Neural cell (in vitro differentiated cells): ENCODE results near the gene GOT1. TPM values are rescaled to one million over a fixed set of nuclear protein-coding genes. Genes with fewer than 3 reads are reported as not detected.

Source experiments
- H2AFZ ChIP-seq: fragments of 200-600, 300-800 bp; sonication (generic), shearing (Covaris generic); 2 replicates; pipeline ENCODE4 v1.6.0; 2014; ENCODE audit warnings: low read depth, mild to moderate bottlenecking, antibody characterized with exemption, low read length, moderate library complexity
- H3F3A ChIP-seq: fragments of 200-600 bp; shearing (Covaris generic); 2 replicates; pipeline ENCODE4 v1.6.1; 2016; ENCODE audit warnings: mild to moderate bottlenecking, moderate library complexity, mixed read lengths, antibody characterized with exemption, low read length; ENCODE audit not compliant: insufficient read depth, poor library complexity, severe bottlenecking
- H3K27ac ChIP-seq: fragments of 200-600, 300-800 bp; sonication (generic), shearing (Covaris generic); 2 replicates; pipeline ENCODE4 v1.5.1; 2014; ENCODE audit warnings: mild to moderate bottlenecking, low read length, moderate library complexity
- H3K27me3 ChIP-seq: fragments of 300-800, 200-600 bp; sonication (generic), shearing (Covaris generic); 2 replicates; pipeline ENCODE4 v1.6.0; 2014; ENCODE audit warnings: mild to moderate bottlenecking, low read depth, low read length, moderate library complexity; ENCODE audit not compliant: insufficient read depth
- H3K36me3 ChIP-seq: fragments of 300-800, 200-600 bp; sonication (generic), shearing (Covaris generic); 2 replicates; pipeline ENCODE4 v1.5.1; 2014; ENCODE audit warnings: mild to moderate bottlenecking, antibody characterized with exemption, low read length, moderate library complexity; ENCODE audit not compliant: insufficient read depth
- H3K4me2 ChIP-seq: fragments of 300-800, 200-600 bp; sonication (generic), shearing (Covaris generic); 2 replicates; pipeline ENCODE4 v1.6.0; 2014; ENCODE audit warnings: mild to moderate bottlenecking, low read length
- H3K4me3 ChIP-seq: fragments of 300-800, 200-600 bp; sonication (generic), shearing (Covaris generic); 2 replicates; pipeline ENCODE4 v1.5.1; 2014; ENCODE audit warnings: mild to moderate bottlenecking, low read length, moderate library complexity
- H3K79me2 ChIP-seq: fragments of 200-600 bp; shearing (Covaris generic); replicated peaks from 2 replicates; pipeline ENCODE4 v1.6.0; 2014; ENCODE audit warnings: mild to moderate bottlenecking, low read length, moderate library complexity; ENCODE audit not compliant: insufficient read depth
- H3K9ac ChIP-seq: fragments of 300-800, 200-600 bp; sonication (generic), shearing (Covaris generic); 2 replicates; pipeline ENCODE4 v1.6.1; 2016; ENCODE audit warnings: mild to moderate bottlenecking, low read length, mixed read lengths
- H3K9me2 ChIP-seq: fragments of 200-600 bp; shearing (Covaris generic); 2 replicates; pipeline ENCODE4 v1.6.1; 2016; ENCODE audit warnings: mild to moderate bottlenecking, low read length, mixed read lengths; ENCODE audit not compliant: insufficient read depth
- H3K9me3 ChIP-seq: fragments of 200-600, 300-800 bp; sonication (generic), shearing (Covaris generic); 2 replicates; pipeline ENCODE4 v1.6.1; 2016; ENCODE audit warnings: mild to moderate bottlenecking, mixed run types, low read length, moderate library complexity, mixed read lengths
- H4K20me1 ChIP-seq: fragments of 200-600 bp; shearing (Covaris generic); 2 replicates; pipeline ENCODE4 v1.6.1; 2016; ENCODE audit warnings: mild to moderate bottlenecking, mixed run types; ENCODE audit not compliant: insufficient read depth
- CTCF ChIP-seq: fragments of 450-650 bp; IDR thresholded peaks from 2 replicates; pipeline ENCODE4 v1.5.1; 2014; ENCODE audit warnings: antibody characterized with exemption, mild to moderate bottlenecking, moderate library complexity; ENCODE audit not compliant: poor library complexity, severe bottlenecking
- EP300 ChIP-seq: fragments of 450-650 bp; conservative IDR thresholded peaks from 2 replicates; pipeline ENCODE4 v1.6.1; 2014; ENCODE audit warnings: antibody characterized with exemption, mild to moderate bottlenecking, moderate library complexity; ENCODE audit not compliant: poor library complexity, severe bottlenecking
- EZH2 ChIP-seq: fragments of 200-600, 300-800 bp; shearing (Covaris generic), sonication (generic); IDR thresholded peaks from 2 replicates; pipeline ENCODE4 v1.6.1; 2014; ENCODE audit warnings: antibody characterized with exemption, low read length, borderline replicate concordance, mild to moderate bottlenecking; ENCODE audit not compliant: insufficient read depth, poor library complexity, severe bottlenecking
- MXI1 ChIP-seq: fragments of 450-650 bp; conservative IDR thresholded peaks from 2 replicates; pipeline ENCODE4 v1.6.1; 2014; ENCODE audit warnings: antibody characterized with exemption, mild to moderate bottlenecking; ENCODE audit not compliant: poor library complexity, severe bottlenecking
- POLR2AphosphoS5 ChIP-seq: IDR thresholded peaks from 2 replicates; pipeline ENCODE4 v1.6.1; 2012
- RAD21 ChIP-seq: fragments of 450-650 bp; conservative IDR thresholded peaks from 2 replicates; pipeline ENCODE4 v1.6.1; 2014; ENCODE audit warnings: antibody characterized with exemption, mild to moderate bottlenecking, moderate library complexity
- REST ChIP-seq: IDR thresholded peaks from 2 replicates; pipeline ENCODE4 v1.6.1; 2012; ENCODE audit warnings: borderline replicate concordance
- SMC3 ChIP-seq: fragments of 450-650 bp; conservative IDR thresholded peaks from 2 replicates; pipeline ENCODE4 v1.6.1; 2014; ENCODE audit warnings: antibody characterized with exemption, mild to moderate bottlenecking, moderate library complexity; ENCODE audit not compliant: poor library complexity
- TAF1 ChIP-seq: IDR thresholded peaks from 2 replicates; pipeline ENCODE4 v1.6.1; 2012; ENCODE audit warnings: low read depth
- polyA plus RNA-seq: library from polyadenylated mRNA; depleted of rRNA; stranded (reverse); fragments of >200 nt; gene quantifications from 2 replicates; pipeline ENCODE4 v1.2.3, GENCODE V29; 2014

Gene GOT1
- polyA plus RNA-seq, 1 donor from 2014 or later = 43.6 TPM

- no peaks in the 10 kb centered on the region for H4K20me1 ChIP-seq
- H3K9ac ChIP-seq = no peak overlapping the region
- H3K9me3 ChIP-seq = no peaks in the 10 kb centered on the region
- H3K27me3 ChIP-seq = no peaks in the 10 kb centered on the region
- H3K36me3 ChIP-seq = no peaks in the 10 kb centered on the region
- H3K4me2 ChIP-seq = no peak overlapping the region
- H3K4me3 ChIP-seq = no peak overlapping the region
- no peak for TF ChIP-seq REST
- no peaks in the 10 kb centered on the region for H3K79me2 ChIP-seq
- H3K9me2 ChIP-seq = no peaks in the 10 kb centered on the region
- H3F3A ChIP-seq = no peaks in the 10 kb centered on the region
- H3K27ac ChIP-seq = no peak overlapping the region
- no peak overlapping the region for H2AFZ ChIP-seq
Measured at GRCh38 chr10:99461230-99461629, 30.8 kb upstream of the GOT1 start.

GRCh38 chr10:99460070-99460469, 29.6 kb upstream of the GOT1 start:
- Histone ChIP-seq H3K9me3 (no peaks in the 10 kb centered on the region), H3K36me3 (no peaks in the 10 kb centered on the region), H3K9ac (no peak overlapping the region), H3K9me2 (no peaks in the 10 kb centered on the region), H3K4me3 (no peak overlapping the region), H4K20me1 (no peaks in the 10 kb centered on the region), H3K4me2 (no peak overlapping the region), H3K27ac (no peak overlapping the region), H2AFZ (no peak overlapping the region), H3F3A (no peaks in the 10 kb centered on the region), H3K27me3 (no peaks in the 10 kb centered on the region), H3K79me2 (no peaks in the 10 kb centered on the region)
- no peak for TF ChIP-seq REST

GRCh38 chr10:99459217-99459616, 28.8 kb upstream of the GOT1 start:
- H3K79me2 ChIP-seq = no peaks in the 10 kb centered on the region
- H3K9ac ChIP-seq = no peak overlapping the region
- H2AFZ ChIP-seq = no peak overlapping the region
- H3K9me2 ChIP-seq = no peaks in the 10 kb centered on the region
- no peaks in the 10 kb centered on the region for H3F3A ChIP-seq
- no peaks in the 10 kb centered on the region for H4K20me1 ChIP-seq
- no peak for TF ChIP-seq TAF1
- TF ChIP-seq CTCF = no peak
- TF ChIP-seq SMC3 = no peak
- no peak for TF ChIP-seq MXI1
- TF ChIP-seq EP300 = no peak
- no peak for TF ChIP-seq REST
- TF ChIP-seq RAD21 = no peak
- TF ChIP-seq POLR2AphosphoS5 = no peak
- no peak for TF ChIP-seq EZH2
- no peak overlapping the region for H3K4me3 ChIP-seq
- no peak overlapping the region for H3K27ac ChIP-seq
- H3K4me2 ChIP-seq = no peak overlapping the region
- no peaks in the 10 kb centered on the region for H3K36me3 ChIP-seq
- H3K27me3 ChIP-seq = no peaks in the 10 kb centered on the region
- H3K9me3 ChIP-seq = no peaks in the 10 kb centered on the region
